Esophagus (tissue), 2 donors: ENCODE results near the gene ST6GAL1. TPM values are rescaled to one million over a fixed set of nuclear protein-coding genes. Genes with fewer than 3 reads are reported as not detected.
"Not testable (repeated sequence)": the region's sequence is repeated elsewhere in the genome, so short reads cannot be mapped to it uniquely, and the experiment has no call there.

ENCODE experiments used
- H3K27ac ChIP-seq, 2 donors: one replicate each; pipeline ENCODE4 v1.5.1; 2013; ENCODE audit warnings: low read depth in 2 of 2, mild to moderate bottlenecking in 2 of 2, inconsistent platforms in 1 of 2, low read length in 1 of 2, moderate library complexity in 1 of 2
- H3K27me3 ChIP-seq, 2 donors: one replicate each; pipeline ENCODE4 v1.6.1; 2013; ENCODE audit warnings: low read length in 2 of 2, control low read depth in 1 of 2, mild to moderate bottlenecking in 1 of 2; ENCODE audit not compliant: insufficient read depth in 2 of 2, control insufficient read depth in 1 of 2
- H3K36me3 ChIP-seq, 2 donors: one replicate each; pipeline ENCODE4 v1.6.1; 2013; ENCODE audit warnings: low read length in 1 of 2; ENCODE audit not compliant: control insufficient read depth in 2 of 2, insufficient read depth in 2 of 2
- H3K4me1 ChIP-seq, 2 donors: one replicate each; pipeline ENCODE4 v1.6.1; 2013; ENCODE audit warnings: low read length in 1 of 2; ENCODE audit not compliant: control insufficient read depth in 2 of 2, insufficient read depth in 2 of 2
- H3K4me3 ChIP-seq, 2 donors: one replicate each; pipeline ENCODE4 v1.5.1; 2013; ENCODE audit warnings: low read length in 2 of 2, mild to moderate bottlenecking in 2 of 2, low read depth in 1 of 2, moderate library complexity in 1 of 2
- H3K9me3 ChIP-seq, 2 donors: one replicate each; pipeline ENCODE4 v1.6.1; 2013; ENCODE audit warnings: mild to moderate bottlenecking in 2 of 2, low read depth in 1 of 2, low read length in 1 of 2, moderate library complexity in 1 of 2; ENCODE audit not compliant: control insufficient read depth in 2 of 2, insufficient read depth in 1 of 2
- WGBS, 2 donors: extraction: QIAGEN DNeasy Blood & Tissue Kit; methylation state at CpG; one replicate each; pipeline ENCODE4 v1.1.7; 2013; 5-methylcytosine and 5-hydroxymethylcytosine counted together
- polyA plus RNA-seq, 2 donors: library from polyadenylated mRNA; stranded (reverse); fragments of 200-250 nt; gene quantifications; one replicate each; pipeline ENCODE4 v1.2.3, GENCODE V29; 2013
- donor health status: healthy with polysubstance abuse.
- donor health status: Bipolar disorder and iron deficiency.

Gene ST6GAL1, protein sequence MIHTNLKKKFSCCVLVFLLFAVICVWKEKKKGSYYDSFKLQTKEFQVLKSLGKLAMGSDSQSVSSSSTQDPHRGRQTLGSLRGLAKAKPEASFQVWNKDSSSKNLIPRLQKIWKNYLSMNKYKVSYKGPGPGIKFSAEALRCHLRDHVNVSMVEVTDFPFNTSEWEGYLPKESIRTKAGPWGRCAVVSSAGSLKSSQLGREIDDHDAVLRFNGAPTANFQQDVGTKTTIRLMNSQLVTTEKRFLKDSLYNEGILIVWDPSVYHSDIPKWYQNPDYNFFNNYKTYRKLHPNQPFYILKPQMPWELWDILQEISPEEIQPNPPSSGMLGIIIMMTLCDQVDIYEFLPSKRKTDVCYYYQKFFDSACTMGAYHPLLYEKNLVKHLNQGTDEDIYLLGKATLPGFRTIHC
- polyA plus RNA-seq, result 1 to 10 TPM; 2.0 to 3.0 TPM

DNA sequence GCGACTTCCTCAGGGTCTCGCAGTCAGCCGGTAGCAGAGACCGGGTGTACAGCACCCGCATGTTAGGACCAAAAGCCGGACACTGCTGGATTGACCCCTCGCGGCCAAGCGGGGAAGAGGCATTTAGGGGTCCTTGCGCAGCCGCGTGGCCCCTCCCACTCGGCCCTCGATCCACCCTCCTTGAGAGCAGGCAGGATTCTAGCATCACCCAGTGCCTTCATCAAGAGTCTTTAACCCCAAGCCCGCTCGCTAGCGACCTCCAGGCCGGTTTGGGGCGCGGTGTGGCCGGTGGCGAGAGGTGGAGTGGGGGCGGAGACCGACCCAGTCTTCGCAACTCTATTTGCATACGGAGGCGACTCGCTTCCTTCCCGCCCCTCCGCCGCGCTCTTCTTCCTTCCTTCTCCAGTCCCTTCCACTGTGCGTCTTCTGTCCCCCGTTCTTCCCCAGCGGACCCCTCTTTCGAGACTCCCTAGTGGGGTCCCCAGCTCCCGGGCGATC lies at the start of gene ST6GAL1:
Gene ST6GAL1, plus strand, starts transcription at position 384 of the 498 bp plus-strand sequence. CDS start 112,178 bp downstream, outside the sequence.
- Histone ChIP-seq H3K4me3 (peak within 1 kb of the TSS; percentile 57 to 67), H3K27ac (peak within 1 kb of the TSS; percentile 66 to 71), H3K36me3 (no peaks in the 10 kb centered on the region), H3K27me3 (peaks cover 0 to 3% of the 10 kb centered on the region in 2 donors), H3K4me1 (peaks cover 5 to 6% of the 10 kb centered on the region in 2 donors), H3K9me3 (no peaks in the 10 kb centered on the region)
- 3% methylated on average over 36 to 38 of the region's 38 CpGs for WGBS, 2 donors

DNA sequence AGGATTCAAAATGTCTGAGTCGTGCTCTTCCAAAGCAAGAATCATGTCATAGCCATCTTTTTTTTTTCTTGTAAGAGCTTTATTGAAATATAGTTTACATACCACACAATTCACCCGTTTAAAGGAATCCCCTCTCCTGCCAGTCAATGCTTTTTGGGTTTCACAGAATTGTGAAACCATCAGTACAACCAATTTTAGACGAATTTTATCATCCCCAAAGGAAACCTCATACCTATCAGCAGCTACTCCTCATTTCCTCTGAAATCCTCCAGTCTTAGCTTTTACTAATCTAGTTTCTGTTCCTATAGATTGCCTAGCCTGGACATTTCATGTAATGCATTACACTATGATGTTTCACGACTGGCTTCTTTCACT lies 48.2 kb upstream of the ST6GAL1 start:
- no peak overlapping the region for H3K4me3 ChIP-seq
- no peaks in the 10 kb centered on the region for H3K27me3 ChIP-seq
- H3K9me3 ChIP-seq, result no peaks in the 10 kb centered on the region
- H3K27ac ChIP-seq, result no peak overlapping the region
- H3K4me1 ChIP-seq, result no peaks in the 10 kb centered on the region
- H3K36me3 ChIP-seq, result no peaks in the 10 kb centered on the region
- WGBS, 2 donors, result 64 to 72% methylated on average over 4 of the region's 4 CpGs

DNA sequence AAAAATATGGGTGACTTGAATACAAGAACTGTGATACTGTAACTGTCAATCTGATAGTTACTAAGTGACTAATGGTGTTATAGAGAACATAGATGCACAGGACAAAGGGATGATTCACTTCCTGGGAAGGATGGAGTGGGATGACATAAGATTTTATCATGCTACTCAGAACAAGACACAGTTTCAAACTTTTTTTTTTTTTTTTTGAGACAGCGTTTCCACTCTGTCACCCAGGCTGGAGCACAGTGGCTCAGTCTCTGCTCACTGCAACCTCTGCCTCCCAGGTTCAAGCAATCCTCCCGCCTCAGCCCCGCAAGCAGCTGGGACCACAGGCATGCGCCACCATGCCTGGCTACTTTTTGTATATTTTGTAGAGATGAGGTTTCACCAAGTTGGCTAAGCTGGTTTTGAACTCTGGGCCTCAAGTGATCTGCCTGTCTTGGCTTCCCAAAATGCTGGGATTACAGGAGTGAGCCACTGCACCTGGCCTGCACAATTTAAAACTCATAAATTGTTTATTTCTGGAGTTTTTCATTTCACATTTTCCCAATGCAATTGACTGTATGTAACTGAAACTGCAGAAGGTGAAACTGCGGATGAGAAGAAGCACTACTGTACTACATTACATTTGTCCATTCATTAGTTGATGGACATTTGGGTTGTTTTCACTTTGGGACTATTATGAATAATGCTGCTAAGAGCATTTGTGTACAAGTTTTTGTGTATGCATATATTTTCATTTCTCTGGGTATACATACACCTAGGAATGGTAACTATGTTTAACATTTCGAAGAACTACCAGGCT lies 47.2 kb upstream of the ST6GAL1 start:
- no peaks in the 10 kb centered on the region for H3K36me3 ChIP-seq
- H3K27me3 ChIP-seq, result no peaks in the 10 kb centered on the region
- H3K4me1 ChIP-seq, result no peaks in the 10 kb centered on the region
- WGBS, 2 donors, result 84 to 87% methylated on average over 6 of the region's 6 CpGs
- H3K27ac ChIP-seq, result no peak overlapping the region
- no peak overlapping the region for H3K4me3 ChIP-seq
- no peaks in the 10 kb centered on the region for H3K9me3 ChIP-seq

DNA sequence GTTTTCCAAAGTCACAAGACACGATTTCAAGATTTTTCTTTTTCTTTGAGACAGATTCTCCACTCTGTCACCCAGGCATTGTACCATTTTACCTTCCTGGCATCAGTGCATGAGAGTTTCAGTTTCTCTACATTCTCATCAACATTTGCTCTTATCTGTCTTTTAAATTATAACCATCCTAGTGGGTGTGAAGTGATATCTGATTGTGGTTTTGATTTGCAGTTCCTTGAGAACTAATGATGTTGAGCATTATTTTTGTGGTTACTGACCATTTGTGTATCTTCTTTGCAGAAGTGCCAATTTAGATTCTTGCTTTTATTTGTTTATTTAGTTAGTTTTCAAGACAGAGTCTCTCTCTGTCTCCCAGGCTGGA lies 46.7 kb upstream of the ST6GAL1 start:
- Histone ChIP-seq H3K4me3 (no peak overlapping the region), H3K27ac (no peak overlapping the region), H3K27me3 (no peaks in the 10 kb centered on the region), H3K4me1 (no peaks in the 10 kb centered on the region), H3K36me3 (no peaks in the 10 kb centered on the region), H3K9me3 (no peaks in the 10 kb centered on the region)
- WGBS, 2 donors, result 85 to 92% methylated on average over 1 of the region's 1 CpG

DNA sequence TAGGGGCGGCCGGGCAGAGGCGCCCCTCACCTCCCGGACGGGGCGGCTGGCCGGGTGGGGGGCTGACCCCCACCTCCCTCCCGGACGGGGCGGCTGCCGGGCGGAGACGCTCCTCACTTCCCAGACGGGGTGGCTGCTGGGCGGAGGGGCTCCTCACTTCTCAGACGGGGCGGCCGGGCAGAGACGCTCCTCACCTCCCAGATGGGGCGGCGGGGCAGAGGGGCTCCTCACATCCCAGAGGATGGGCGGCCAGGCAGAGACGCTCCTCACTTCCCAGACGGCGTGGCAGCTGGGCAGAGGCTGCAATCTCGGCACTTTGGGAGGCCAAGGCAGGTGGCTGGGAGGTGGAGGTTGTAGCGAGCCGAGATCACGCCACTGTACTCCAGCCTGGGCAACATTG lies 45.5 kb upstream of the ST6GAL1 start:
- not testable (repeated sequence) for H3K27me3 ChIP-seq

DNA sequence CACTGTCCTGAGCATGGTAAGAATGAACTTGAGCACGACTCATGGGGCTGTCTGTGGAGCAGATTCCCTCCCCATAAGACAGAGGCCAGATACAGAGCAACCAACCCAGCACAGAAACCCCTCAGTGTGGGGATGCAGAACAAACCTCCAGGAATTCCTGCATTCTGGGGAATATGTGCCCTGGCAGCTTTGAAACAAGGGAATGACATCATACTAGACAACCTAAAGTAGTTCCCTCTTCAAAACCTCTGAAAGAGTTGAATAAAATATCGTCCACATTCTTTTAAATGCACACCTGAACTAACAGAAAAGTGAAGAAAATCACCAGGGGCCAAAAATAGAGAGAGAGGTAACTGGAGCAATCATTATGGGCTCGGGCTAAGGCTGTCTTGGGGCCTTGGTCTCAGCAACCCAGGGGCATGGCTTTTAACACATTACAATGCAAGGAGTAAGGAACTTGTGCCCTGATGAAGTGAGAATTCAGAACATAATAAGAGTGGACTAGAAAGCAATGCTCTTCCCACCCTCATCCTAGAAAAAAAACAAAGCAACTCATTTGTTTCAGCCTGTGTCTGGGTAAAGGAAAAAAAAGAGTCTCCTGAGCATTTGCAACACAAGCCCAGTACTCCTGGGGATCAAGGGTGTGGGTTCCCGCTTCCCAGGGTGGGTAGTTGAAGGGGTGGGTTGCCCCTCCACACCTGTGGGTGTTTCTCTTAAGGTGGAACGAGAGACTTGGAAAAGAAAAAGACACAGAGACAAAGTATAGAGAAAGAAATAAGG lies 43.9 kb upstream of the ST6GAL1 start:
- Histone ChIP-seq H3K9me3 (no peaks in the 10 kb centered on the region), H3K4me1 (no peaks in the 10 kb centered on the region), H3K4me3 (no peak overlapping the region), H3K36me3 (no peaks in the 10 kb centered on the region), H3K27me3 (no peaks in the 10 kb centered on the region), H3K27ac (no peak overlapping the region)
- WGBS, 2 donors, result 76 to 81% methylated on average over 5 of the region's 5 CpGs

More for the DNA sequence above, 45.5 kb upstream of the ST6GAL1 start:
- not testable (repeated sequence) for H3K36me3 ChIP-seq, H3K4me1 ChIP-seq, H3K4me3 ChIP-seq, H3K9me3 ChIP-seq, H3K27ac ChIP-seq
- 94% methylated on average over 11 to 29 of the region's 29 CpGs for WGBS, 2 donors

DNA sequence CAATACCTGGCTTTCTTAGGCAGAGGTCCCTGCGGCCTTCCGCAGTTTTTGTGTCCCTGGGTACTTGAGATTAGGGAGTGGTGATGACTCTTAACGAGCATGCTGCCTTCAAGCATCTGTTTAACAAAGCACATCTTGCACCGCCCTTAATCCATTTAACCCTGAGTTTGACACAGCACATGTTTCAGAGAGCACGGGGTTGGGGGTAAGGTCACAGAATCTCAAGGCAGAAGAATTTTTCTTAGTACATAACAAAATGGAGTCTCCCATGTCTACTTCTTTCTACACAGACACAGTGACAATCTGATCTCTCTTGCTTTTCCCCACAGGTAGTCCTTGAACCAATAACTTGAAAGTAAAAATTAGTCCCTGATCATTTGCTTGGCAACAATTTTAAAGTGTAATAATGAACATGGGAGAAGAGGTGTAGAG lies 42.8 kb upstream of the ST6GAL1 start:
- 56 to 61% methylated on average over 2 of the region's 5 CpGs for WGBS, 2 donors
- H3K4me3 ChIP-seq, H3K4me1 ChIP-seq, H3K36me3 ChIP-seq, H3K9me3 ChIP-seq, H3K27me3 ChIP-seq, H3K27ac ChIP-seq: not testable (repeated sequence)

DNA sequence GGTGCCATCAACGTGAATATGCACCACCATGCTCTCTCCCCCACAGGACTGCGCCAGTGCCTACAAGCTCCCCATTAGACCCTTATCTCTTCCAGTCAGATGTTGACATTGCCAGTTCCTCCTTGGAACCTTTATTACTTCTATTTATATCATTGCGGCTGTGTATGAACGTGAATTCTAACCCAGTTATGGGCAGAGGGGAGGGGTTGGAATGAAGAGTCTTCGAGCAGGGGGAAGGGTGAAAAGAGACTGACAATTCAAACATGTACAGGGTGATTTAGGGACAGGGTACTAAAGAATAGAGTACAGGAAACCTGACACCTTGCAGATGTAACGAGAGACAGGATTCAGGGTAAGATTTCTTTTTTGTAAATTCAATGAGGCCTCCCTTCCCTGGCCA lies 41.8 kb upstream of the ST6GAL1 start:
- H3K4me3 ChIP-seq, result no peak overlapping the region
- H3K27ac ChIP-seq, result no peak overlapping the region
- no peaks in the 10 kb centered on the region for H3K36me3 ChIP-seq
- H3K4me1 ChIP-seq, result no peaks in the 10 kb centered on the region
- no peaks in the 10 kb centered on the region for H3K27me3 ChIP-seq
- WGBS, 2 donors, result 43 to 58% methylated on average over 6 of the region's 6 CpGs
- no peaks in the 10 kb centered on the region for H3K9me3 ChIP-seq

DNA sequence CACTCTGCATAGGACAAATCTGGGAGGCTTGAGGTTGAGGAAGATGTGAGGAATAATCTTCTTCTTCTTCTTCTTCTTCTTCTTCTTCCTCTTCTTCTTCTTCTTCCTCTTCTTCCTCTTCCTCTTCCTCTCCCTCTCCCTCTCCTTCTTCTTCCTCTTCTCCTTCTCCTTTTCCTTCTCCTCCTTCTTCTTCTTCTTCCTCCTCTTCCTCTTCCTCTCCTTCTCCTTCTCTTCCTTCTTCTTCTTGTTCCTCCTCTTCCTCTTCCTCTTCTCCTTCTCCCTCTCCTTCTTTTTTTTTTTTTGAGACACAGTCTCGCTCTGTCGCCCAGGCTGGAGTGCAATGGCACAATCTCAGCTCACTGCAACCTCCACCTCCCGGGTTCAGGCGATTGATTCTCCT lies 40.6 kb upstream of the ST6GAL1 start:
- H3K27me3 ChIP-seq, H3K4me1 ChIP-seq, H3K9me3 ChIP-seq, H3K27ac ChIP-seq, H3K36me3 ChIP-seq, H3K4me3 ChIP-seq: not testable (repeated sequence)
- WGBS, 2 donors, result 95 to 97% methylated on average over 4 of the region's 4 CpGs
